ENCODE data around the gene NPTX1.

- no peak for TF ChIP-seq POLR2AphosphoS5 (IDR thresholded peaks at IDR 0.05; ENCODE audit: low read depth, low read length)
- no peak for TF ChIP-seq SPI1 (IDR thresholded peaks at IDR 0.05; ENCODE audit: low read depth, low read length)
- no peak for TF ChIP-seq POLR2A (IDR thresholded peaks at IDR 0.05; ENCODE audit: low read depth, low read length)
- TF ChIP-seq PAX5 (IDR thresholded peaks at IDR 0.05; ENCODE audit: insufficient read depth, low read length, severe bottlenecking): no peak
- no peak for TF ChIP-seq TAF1 (IDR thresholded peaks at IDR 0.05; ENCODE audit: low read depth, low read length)
Observed at GRCh38 chr17:80455784-80456183, 20.6 kb downstream of the NPTX1 start.

All from GM12891 (cell line).